Measurements from ENCODE around the gene MGARP.

- no peak for TF ChIP-seq CTCF (IDR thresholded peaks at IDR 0.05)
- TF ChIP-seq ZFX (IDR thresholded peaks at IDR 0.05; ENCODE audit: borderline replicate concordance) = no peak
Measured at GRCh38 chr4:139223682-139224317, 56.2 kb downstream of the MGARP start.

All from 22Rv1 (cell line).